HepG2 (cell line): ENCODE measurements around the gene RB1.

Experiments
- EZH2 ChIP-seq: conservative IDR thresholded peaks from 2 replicates; pipeline ENCODE4 v1.6.1; 2012; ENCODE audit warnings: mild to moderate bottlenecking, low read depth, low read length, moderate library complexity
- FOXM1 ChIP-seq: sonication (generic); formaldehyde crosslinking; IDR thresholded peaks from 2 replicates; pipeline ENCODE4 v1.5.0; 2020; ENCODE audit warnings: missing genetic modification reagents
- SMC3 ChIP-seq: IDR thresholded peaks from 2 replicates; pipeline ENCODE4 v1.6.1; 2011; ENCODE audit warnings: low read length, improper control_type of control experiment

DNA sequence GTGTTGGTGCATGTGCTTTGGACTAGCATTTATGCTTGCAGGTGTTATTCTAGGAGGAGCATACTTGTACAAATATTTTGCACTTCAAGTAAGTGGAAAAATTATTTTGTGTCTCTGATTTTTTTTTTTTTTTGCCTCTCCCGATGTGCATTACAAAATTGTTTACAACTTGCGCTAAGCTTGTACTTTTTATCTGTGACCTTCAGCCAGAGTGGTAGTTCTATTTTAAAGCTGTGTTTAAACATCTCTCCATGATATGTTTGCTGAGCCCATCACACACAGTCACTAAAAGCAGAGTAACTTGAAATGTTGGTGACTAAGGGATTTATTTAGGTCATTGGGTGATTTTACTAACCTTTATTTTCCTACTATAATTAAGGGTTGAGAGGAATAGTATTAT is 49.7 kb upstream of the RB1 start:
- no peak for TF ChIP-seq SMC3
- TF ChIP-seq EZH2, result no peak
- no peak for TF ChIP-seq FOXM1 (CRISPR knock-in tag)
